ENCODE measurements around the gene ALCAM. TPM values are rescaled to one million over a fixed set of nuclear protein-coding genes. Genes with fewer than 3 reads are reported as not detected.

ALCAM gene
- total RNA-seq, 1 donor from 2014 or later = 28.6 TPM

GRCh38 chr3:105356396-105356795, 10.3 kb upstream of the ALCAM start:
- Mint-ChIP-seq H3K36me3 (ENCODE audit: insufficient read depth) (no peaks in the 10 kb centered on the region), H3K27me3 (peaks cover 53% of the 10 kb centered on the region), H3K4me3 (ENCODE audit: low read depth) (no peak overlapping the region), H3K4me1 (ENCODE audit: low read depth) (peaks cover 8% of the 10 kb centered on the region), H3K27ac (no peak overlapping the region), H3K9me3 (ENCODE audit: low read depth) (no peaks in the 10 kb centered on the region)
- TF ChIP-seq CTCF (IDR thresholded peaks at IDR 0.05; ENCODE audit: unreplicated experiment) = no peak
- no peak for DNase-seq (ENCODE audit: low spot score, unreplicated experiment)

- no peak overlapping the region for H3K4me3 Mint-ChIP-seq (ENCODE audit: low read depth)
- TF ChIP-seq CTCF (IDR thresholded peaks at IDR 0.05; ENCODE audit: unreplicated experiment) = no peak
- H3K4me1 Mint-ChIP-seq (ENCODE audit: low read depth) = peaks cover 8% of the 10 kb centered on the region
- peaks cover 53% of the 10 kb centered on the region for H3K27me3 Mint-ChIP-seq
- H3K36me3 Mint-ChIP-seq (ENCODE audit: insufficient read depth) = no peaks in the 10 kb centered on the region
- no peak overlapping the region for H3K27ac Mint-ChIP-seq
- no peak for DNase-seq (ENCODE audit: low spot score, unreplicated experiment)
- H3K9me3 Mint-ChIP-seq (ENCODE audit: low read depth) = no peaks in the 10 kb centered on the region
Observed at GRCh38 chr3:105356988-105357387, 9.7 kb upstream of the ALCAM start.

GRCh38 chr3:105359098-105359762, 7.5 kb upstream of the ALCAM start:
- DNase-seq (ENCODE audit: low spot score, unreplicated experiment) = no peak
- no peak overlapping the region for H3K4me3 Mint-ChIP-seq (ENCODE audit: low read depth)
- H3K27me3 Mint-ChIP-seq = peaks cover 44% of the 10 kb centered on the region
- no peaks in the 10 kb centered on the region for H3K36me3 Mint-ChIP-seq (ENCODE audit: insufficient read depth)
- no peaks in the 10 kb centered on the region for H3K9me3 Mint-ChIP-seq (ENCODE audit: low read depth)
- H3K27ac Mint-ChIP-seq = no peak overlapping the region
- peaks cover 2% of the 10 kb centered on the region for H3K4me1 Mint-ChIP-seq (ENCODE audit: low read depth)
- TF ChIP-seq CTCF (IDR thresholded peaks at IDR 0.05; ENCODE audit: unreplicated experiment) = no peak

GRCh38 chr3:105360003-105360402, 6.7 kb upstream of the ALCAM start:
- Mint-ChIP-seq H3K36me3 (ENCODE audit: insufficient read depth) (no peaks in the 10 kb centered on the region), H3K27ac (no peak overlapping the region), H3K4me3 (ENCODE audit: low read depth) (no peak overlapping the region), H3K4me1 (ENCODE audit: low read depth) (peaks cover 3% of the 10 kb centered on the region), H3K9me3 (ENCODE audit: low read depth) (no peaks in the 10 kb centered on the region), H3K27me3 (peaks cover 40% of the 10 kb centered on the region)
- DNase-seq (ENCODE audit: low spot score, unreplicated experiment) = no peak
- TF ChIP-seq CTCF (IDR thresholded peaks at IDR 0.05; ENCODE audit: unreplicated experiment) = no peak

GRCh38 chr3:105362021-105362665, 4.6 kb upstream of the ALCAM start:
- no peak for DNase-seq (ENCODE audit: low spot score, unreplicated experiment)
- no peak overlapping the region for H3K4me3 Mint-ChIP-seq (ENCODE audit: low read depth)
- peaks cover 33% of the 10 kb centered on the region for H3K27me3 Mint-ChIP-seq
- no peaks in the 10 kb centered on the region for H3K9me3 Mint-ChIP-seq (ENCODE audit: low read depth)
- no peak for TF ChIP-seq CTCF (IDR thresholded peaks at IDR 0.05; ENCODE audit: unreplicated experiment)
- no peak overlapping the region for H3K27ac Mint-ChIP-seq
- no peaks in the 10 kb centered on the region for H3K36me3 Mint-ChIP-seq (ENCODE audit: insufficient read depth)
- H3K4me1 Mint-ChIP-seq (ENCODE audit: low read depth) = peaks cover 13% of the 10 kb centered on the region
